ENCODE data around the gene TBPL1. TPM values are rescaled to one million over a fixed set of nuclear protein-coding genes. Genes with fewer than 3 reads are reported as not detected.

TBPL1 gene
- total and polyA plus RNA-seq, 9 of the 15 experiments (the other 6 are each of a cell fraction or from before 2014, with no cell fraction given), result 78.1 to 152 (median 107) TPM

- TF ChIP-seq ZMIZ1 (IDR thresholded peaks at IDR 0.05; ENCODE audit: low read depth in 2 of 2, low read length in 2 of 2) (peak in 1 of 2 experiments; percentile 92; a peak in 2 of 4 replicates), ELF4 (CRISPR knock-in tag; IDR thresholded peaks at IDR 0.05) (no peak), FOXK1 (CRISPR knock-in tag; IDR thresholded peaks at IDR 0.05; ENCODE audit: borderline replicate concordance) (no peak), TAF1 (IDR thresholded peaks at IDR 0.05; ENCODE audit: control insufficient read depth, extremely low read depth, insufficient read depth, low read length, severe bottlenecking) (peak; percentile 34), ZNF311 (CRISPR knock-in tag; IDR thresholded peaks at IDR 0.05) (no peak), PPARD (CRISPR knock-in tag; IDR thresholded peaks at IDR 0.05) (no peak), ZNF764 (CRISPR knock-in tag; IDR thresholded peaks at IDR 0.05; ENCODE audit: low read depth) (no peak), PATZ1 (CRISPR knock-in tag; IDR thresholded peaks at IDR 0.05; ENCODE audit: borderline replicate concordance) (no peak), ZC3H8 (IDR thresholded peaks at IDR 0.05) (no peak), ZNF76 (CRISPR knock-in tag; IDR thresholded peaks at IDR 0.05; ENCODE audit: borderline replicate concordance) (no peak), TAF9B (IDR thresholded peaks at IDR 0.05; ENCODE audit: partially characterized antibody) (peak; percentile 63), ATF2 (CRISPR knock-in tag; IDR thresholded peaks at IDR 0.05) (no peak), CBX1 (IDR thresholded peaks at IDR 0.05; ENCODE audit: low read depth) (no peak), KAT2B (IDR thresholded peaks at IDR 0.05; ENCODE audit: low read depth, low read length) (no peak), E2F8 (IDR thresholded peaks at IDR 0.05; ENCODE audit: low read depth, partially characterized antibody) (peak; percentile 24), RFX7 (CRISPR knock-in tag; IDR thresholded peaks at IDR 0.05) (no peak), TAL1 (IDR thresholded peaks at IDR 0.05) (peak; percentile 93), ELK1 (CRISPR knock-in tag; IDR thresholded peaks at IDR 0.05) (no peak)
Observed at GRCh38 chr6:133957780-133958242, 4.8 kb downstream of the TBPL1 start (continued).

Measured in K562 (cell line).